Adipose tissue (tissue), 3 donors: ENCODE measurements around the gene HPCA. TPM values are rescaled to one million over a fixed set of nuclear protein-coding genes. Genes with fewer than 3 reads are reported as not detected.

ENCODE experiments used
- H3K27ac ChIP-seq: one replicate; pipeline ENCODE4 v1.5.1; 2013; ENCODE audit warnings: low read depth, low read length
- WGBS, 3 donors: extraction: QIAGEN DNeasy Blood & Tissue Kit; methylation state at CpG; one replicate each; pipeline ENCODE4 v1.1.7; 2013; 5-methylcytosine and 5-hydroxymethylcytosine counted together
- polyA plus RNA-seq, 3 donors: library from polyadenylated mRNA; stranded (reverse); fragments of 200-250 nt; gene quantifications; one replicate each; pipeline ENCODE4 v1.2.3, GENCODE V29; 2013
- donor health status: healthy with polysubstance abuse.
- donor health status: Bipolar disorder and iron deficiency.
- donor health status: healthy.

The HPCA gene
- polyA plus RNA-seq, 3 donors, result 0.04 to 1.1 (median 0.25) TPM

GRCh38 chr1:32918179-32918578 is 31.9 kb downstream of the HPCA start:
- H3K27ac ChIP-seq, result no peak overlapping the region
- 42 to 52% (median 45%) methylated on average over 1 of the region's 1 CpG for WGBS, 3 donors

GRCh38 chr1:32919811-32920733 is 33.8 kb downstream of the HPCA start:
- WGBS, 3 donors, result 77 to 81% (median 80%) methylated on average over 11 of the region's 11 CpGs

GRCh38 chr1:32920833-32921232 is 34.5 kb downstream of the HPCA start:
- 43 to 74% (median 51%) methylated on average over 7 of the region's 7 CpGs for WGBS, 3 donors
- no peak overlapping the region for H3K27ac ChIP-seq

More at GRCh38 chr1:32919811-32920733, 33.8 kb downstream of the HPCA start:
- no peak overlapping the region for H3K27ac ChIP-seq

GRCh38 chr1:32924881-32925344 is 38.6 kb downstream of the HPCA start:
- 6 to 12% (median 11%) methylated on average over 25 to 31 of the region's 31 CpGs for WGBS, 3 donors
- H3K27ac ChIP-seq, result no peak overlapping the region

GRCh38 chr1:32925403-32926162 is 39.3 kb downstream of the HPCA start:
- H3K27ac ChIP-seq, result no peak overlapping the region
- WGBS, 3 donors, result 27 to 28% (median 28%) methylated on average over 24 of the region's 24 CpGs

GRCh38 chr1:32926562-32926961 is 40.3 kb downstream of the HPCA start:
- 67 to 94% (median 88%) methylated on average over 6 of the region's 6 CpGs for WGBS, 3 donors
- no peak overlapping the region for H3K27ac ChIP-seq

- no peak overlapping the region for H3K27ac ChIP-seq
- WGBS, 3 donors, result 81 to 97% (median 88%) methylated on average over 2 of the region's 2 CpGs
Observed at GRCh38 chr1:32927441-32927840, 41.1 kb downstream of the HPCA start.

GRCh38 chr1:32928285-32928684 is 42.0 kb downstream of the HPCA start:
- WGBS, 3 donors, result 87 to 98% (median 88%) methylated on average over 2 of the region's 2 CpGs
- H3K27ac ChIP-seq, result no peak overlapping the region

GRCh38 chr1:32928715-32929114 is 42.4 kb downstream of the HPCA start:
- H3K27ac ChIP-seq, result no peak overlapping the region
- 80 to 91% (median 83%) methylated on average over 8 of the region's 8 CpGs for WGBS, 3 donors

- 62 to 66% (median 66%) methylated on average over 2 of the region's 2 CpGs for WGBS, 3 donors
Observed at GRCh38 chr1:32929366-32929765, 43.1 kb downstream of the HPCA start.

GRCh38 chr1:32931760-32932159 is 45.5 kb downstream of the HPCA start:
- H3K27ac ChIP-seq, result no peak overlapping the region
- WGBS, 3 donors, result 86 to 98% (median 97%) methylated on average over 1 of the region's 1 CpG

More at GRCh38 chr1:32929366-32929765, 43.1 kb downstream of the HPCA start:
- H3K27ac ChIP-seq, result no peak overlapping the region

- WGBS, 3 donors, result 8 to 49% (median 33%) methylated on average over 3 of the region's 3 CpGs
- no peak overlapping the region for H3K27ac ChIP-seq
Observed at GRCh38 chr1:32933742-32934322, 47.5 kb downstream of the HPCA start.

GRCh38 chr1:32934535-32934934 is 48.2 kb downstream of the HPCA start:
- WGBS, 3 donors, result 93 to 94% (median 93%) methylated on average over 10 of the region's 10 CpGs
- H3K27ac ChIP-seq, result no peak overlapping the region

GRCh38 chr1:32937061-32937460 is 50.8 kb downstream of the HPCA start:
- WGBS, 3 donors, result 90 to 100% (median 98%) methylated on average over 4 of the region's 4 CpGs
- no peak overlapping the region for H3K27ac ChIP-seq

- H3K27ac ChIP-seq, result no peak overlapping the region
- whole genome bisulfite sequencing, 3 donors, result 61 to 78% (median 64%) methylated on average over 4 of the region's 4 CpGs
Observed at GRCh38 chr1:32939655-32940371, 53.5 kb downstream of the HPCA start.

- H3K27ac ChIP-seq, result no peak overlapping the region
Observed at GRCh38 chr1:32944180-32944579, 57.9 kb downstream of the HPCA start.
